Gastroesophageal sphincter (tissue), 4 donors: ENCODE data around the gene BANK1. TPM values are rescaled to one million over a fixed set of nuclear protein-coding genes. Genes with fewer than 3 reads are reported as not detected.
"Not testable (repeated sequence)": the region's sequence is repeated elsewhere in the genome, so short reads cannot be mapped to it uniquely, and the experiment has no call there.

Source experiments
- ATAC-seq: fragments of 150-250 bp; one replicate; pipeline ENCODE4 v1.9.1; 2016; ENCODE audit warnings: mild to moderate bottlenecking, moderate library complexity
- H3K27ac ChIP-seq, 4 donors: fragments of 200-600 bp; sonication (generic) in 3 of 4; 1 replicate in 3 of 4; 2 replicates in 1 of 4; pipeline ENCODE4 v1.5.1; 2016 to 2019
- H3K27me3 ChIP-seq: fragments of 200-600 bp; sonication (generic); one replicate; pipeline ENCODE4 v1.5.1; 2019
- H3K36me3 ChIP-seq, 2 donors: fragments of 200-600 bp; sonication (generic); one replicate each; pipeline ENCODE4 v1.5.1; 2019; ENCODE audit warnings: control low read depth in 1 of 2
- H3K4me1 ChIP-seq, 3 donors: fragments of 200-600 bp; sonication (generic); 1 replicate in 2 of 3; 2 replicates in 1 of 3; pipeline ENCODE4 v1.5.1; 2016 to 2019; ENCODE audit warnings: control low read depth in 2 of 3
- H3K4me3 ChIP-seq, 2 donors: fragments of 200-600 bp; sonication (generic); one replicate each; pipeline ENCODE4 v1.5.1; 2019; ENCODE audit warnings: mild to moderate bottlenecking in 1 of 2, moderate library complexity in 1 of 2
- H3K9me3 ChIP-seq, 3 donors: fragments of 200-600 bp; sonication (generic); one replicate each; pipeline ENCODE4 v1.5.1; 2017 to 2019; ENCODE audit warnings: control low read depth in 2 of 3
- CTCF ChIP-seq, 4 experiments: fragments of 200-600 bp in 2 of 4; fragments of 450-650 bp in 2 of 4; sonication (generic) in 1 of 4; IDR thresholded peaks; one replicate each; pipeline ENCODE4 v1.5.1; 2017 to 2019; ENCODE audit warnings: antibody characterized with exemption in 4 of 4, mild to moderate bottlenecking in 2 of 4, moderate library complexity in 2 of 4
- EP300 ChIP-seq: sonication (generic); formaldehyde crosslinking; IDR thresholded peaks from one replicate; pipeline ENCODE4 v1.6.1; 2017; ENCODE audit warnings: antibody characterized with exemption, mild to moderate bottlenecking
- POLR2A ChIP-seq, 2 donors: fragments of 450-650 bp; IDR thresholded peaks; one replicate each; pipeline ENCODE4 v1.6.1; 2017; ENCODE audit warnings: antibody characterized with exemption in 2 of 2, mild to moderate bottlenecking in 2 of 2, moderate library complexity in 1 of 2
- POLR2AphosphoS5 ChIP-seq: sonication (generic); formaldehyde crosslinking; IDR thresholded peaks from one replicate; pipeline ENCODE4 v1.6.1; 2017; ENCODE audit warnings: antibody characterized with exemption
- WGBS, 2 donors: methylation state at CpG; one replicate each; pipeline ENCODE4 v1.1.5; 2018; ENCODE audit warnings: low coverage in 1 of 2; 5-methylcytosine and 5-hydroxymethylcytosine counted together
- total RNA-seq, 4 donors: library from RNA; depleted of rRNA; stranded (reverse); fragments of >200 nt; gene quantifications; one replicate each; pipeline ENCODE4 v1.1.0, GENCODE V29; 2016

The BANK1 gene
- total RNA-seq, 4 donors from 2014 or later = 0.62 to 4.6 (median 0.81) TPM

GRCh38 chr4:101886826-101887225, 96.3 kb downstream of the BANK1 start:
- Histone ChIP-seq H3K9me3 (peaks cover 0 to 4% (median 0%) of the 10 kb centered on the region in 3 donors), H3K27ac (no peak overlapping the region), H3K27me3 (no peaks in the 10 kb centered on the region), H3K4me3 (no peak overlapping the region), H3K4me1 (no peaks in the 10 kb centered on the region), H3K36me3 (no peaks in the 10 kb centered on the region)
- ATAC-seq = no peak
- 65 to 67% methylated on average over 3 of the region's 3 CpGs for WGBS, 2 donors
- TF ChIP-seq POLR2A (IDR thresholded peaks at IDR 0.05) (no peak), POLR2AphosphoS5 (no peak), CTCF (IDR thresholded peaks at IDR 0.05) (no peak), EP300 (no peak)

- Histone ChIP-seq H3K36me3 (no peaks in the 10 kb centered on the region), H3K27me3 (no peaks in the 10 kb centered on the region), H3K27ac (no peak overlapping the region), H3K4me1 (no peaks in the 10 kb centered on the region), H3K9me3 (peaks cover 0 to 4% (median 0%) of the 10 kb centered on the region in 3 donors), H3K4me3 (no peak overlapping the region)
- TF ChIP-seq POLR2A (IDR thresholded peaks at IDR 0.05) = no peak
- no peak for TF ChIP-seq POLR2AphosphoS5
- no peak for TF ChIP-seq EP300
- no peak for TF ChIP-seq CTCF (IDR thresholded peaks at IDR 0.05)
- no peak for ATAC-seq
- 75 to 76% methylated on average over 4 of the region's 4 CpGs for WGBS, 2 donors
These were observed 97.9 kb downstream of the BANK1 start for GRCh38 chr4:101888472-101888871.

- ATAC-seq, H3K36me3 ChIP-seq, H3K27me3 ChIP-seq, H3K4me1 ChIP-seq, H3K4me3 ChIP-seq, H3K9me3 ChIP-seq, H3K27ac ChIP-seq: not testable (repeated sequence)
- 70 to 73% methylated on average over 4 to 5 of the region's 5 CpGs for WGBS, 2 donors
These were observed 115.0 kb downstream of the BANK1 start for GRCh38 chr4:101905527-101905926.

GRCh38 chr4:101910786-101911373, 120.3 kb downstream of the BANK1 start:
- no peaks in the 10 kb centered on the region for H3K4me1 ChIP-seq
- ATAC-seq = no peak
- H3K4me3 ChIP-seq = no peak overlapping the region
- TF ChIP-seq CTCF (IDR thresholded peaks at IDR 0.05) = no peak
- TF ChIP-seq POLR2AphosphoS5 = no peak
- no peak for TF ChIP-seq EP300
- no peak for TF ChIP-seq POLR2A (IDR thresholded peaks at IDR 0.05)
- 85 to 97% methylated on average over 4 of the region's 4 CpGs for WGBS, 2 donors
- H3K27ac ChIP-seq = no peak overlapping the region
- H3K36me3 ChIP-seq = no peaks in the 10 kb centered on the region
- H3K9me3 ChIP-seq = no peaks in the 10 kb centered on the region
- H3K27me3 ChIP-seq = no peaks in the 10 kb centered on the region

- no peak overlapping the region for H3K4me3 ChIP-seq
- no peaks in the 10 kb centered on the region for H3K27me3 ChIP-seq
- H3K4me1 ChIP-seq = no peaks in the 10 kb centered on the region
- TF ChIP-seq POLR2A (IDR thresholded peaks at IDR 0.05) = no peak
- TF ChIP-seq EP300 = no peak
- TF ChIP-seq POLR2AphosphoS5 = no peak
- TF ChIP-seq CTCF (IDR thresholded peaks at IDR 0.05) = no peak
- no peaks in the 10 kb centered on the region for H3K36me3 ChIP-seq
- no peak for ATAC-seq
- no peak overlapping the region for H3K27ac ChIP-seq
- no peaks in the 10 kb centered on the region for H3K9me3 ChIP-seq
These were observed 121.1 kb downstream of the BANK1 start for GRCh38 chr4:101911616-101912015.

- Histone ChIP-seq H3K27me3 (no peaks in the 10 kb centered on the region), H3K27ac (no peak overlapping the region), H3K36me3 (no peaks in the 10 kb centered on the region), H3K9me3 (no peaks in the 10 kb centered on the region), H3K4me3 (no peak overlapping the region), H3K4me1 (no peaks in the 10 kb centered on the region)
- no peak for TF ChIP-seq EP300
- TF ChIP-seq POLR2A (IDR thresholded peaks at IDR 0.05) = no peak
- no peak for TF ChIP-seq CTCF (IDR thresholded peaks at IDR 0.05)
- no peak for TF ChIP-seq POLR2AphosphoS5
- no peak for ATAC-seq
These were observed 124.2 kb downstream of the BANK1 start for GRCh38 chr4:101914761-101915160.
